ENCODE data around the gene BRD7.

Gene BRD7

DNA sequence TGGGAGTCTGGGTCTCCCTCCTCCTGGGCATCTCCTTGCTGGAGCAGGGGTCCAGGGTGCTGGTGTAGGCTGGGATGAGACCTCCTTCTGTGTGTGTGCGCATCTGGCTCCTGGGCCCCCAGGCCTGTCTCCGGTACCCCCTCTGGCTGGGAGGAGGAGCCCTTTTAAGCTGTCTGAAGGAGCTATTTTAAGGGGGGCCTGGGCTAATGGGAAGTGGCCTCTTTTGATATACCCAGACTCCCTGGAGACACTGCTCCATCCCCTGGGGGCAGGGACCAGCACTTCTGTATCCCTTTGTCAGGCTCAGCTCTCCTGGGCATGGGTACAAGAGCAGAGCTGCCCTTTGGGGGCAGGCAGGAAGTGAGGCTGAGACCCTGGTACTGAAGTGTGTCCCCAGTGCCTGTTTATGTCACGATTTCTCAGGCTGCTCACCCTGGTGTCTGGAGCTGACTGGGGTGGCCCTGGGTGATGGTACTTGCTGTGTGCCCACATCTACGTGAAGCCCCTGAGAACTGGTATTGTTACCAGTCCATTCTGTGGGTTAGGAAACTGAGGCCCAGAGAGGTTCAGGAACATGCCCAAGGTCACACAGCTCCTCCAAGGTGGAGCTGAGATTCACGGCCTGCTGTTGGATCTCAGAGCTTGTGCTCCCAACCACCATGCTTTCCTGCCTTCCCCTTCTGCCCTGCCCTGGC, 96.0 kb downstream of the BRD7 start:
- DNase-seq (ENCODE audit: low read depth in 2 of 2), result no peak

DNA sequence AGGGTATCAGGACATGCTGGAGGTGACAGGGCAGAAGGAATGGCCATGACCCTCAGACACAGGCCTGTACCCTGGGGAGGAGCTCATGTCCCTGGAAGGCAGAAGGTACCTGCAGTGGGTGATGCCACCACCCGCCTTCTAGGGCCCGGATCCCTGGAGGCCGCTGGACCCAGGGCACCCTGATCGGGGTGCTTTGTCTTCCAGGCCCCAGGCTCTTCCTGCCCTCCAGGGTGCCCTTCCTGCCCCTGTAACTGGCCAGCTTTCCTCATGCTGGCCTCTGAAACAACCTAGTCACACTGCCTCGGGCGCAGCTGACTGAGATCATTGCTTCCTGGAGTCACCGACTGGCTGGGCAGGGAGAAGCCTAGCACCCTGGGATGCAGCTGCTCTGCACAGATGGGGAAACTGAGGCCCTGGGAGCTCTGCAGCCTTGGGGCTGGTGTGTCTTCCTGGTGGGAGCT, 96.6 kb downstream of the BRD7 start:
- no peak for DNase-seq (ENCODE audit: low read depth in 2 of 2)

DNA sequence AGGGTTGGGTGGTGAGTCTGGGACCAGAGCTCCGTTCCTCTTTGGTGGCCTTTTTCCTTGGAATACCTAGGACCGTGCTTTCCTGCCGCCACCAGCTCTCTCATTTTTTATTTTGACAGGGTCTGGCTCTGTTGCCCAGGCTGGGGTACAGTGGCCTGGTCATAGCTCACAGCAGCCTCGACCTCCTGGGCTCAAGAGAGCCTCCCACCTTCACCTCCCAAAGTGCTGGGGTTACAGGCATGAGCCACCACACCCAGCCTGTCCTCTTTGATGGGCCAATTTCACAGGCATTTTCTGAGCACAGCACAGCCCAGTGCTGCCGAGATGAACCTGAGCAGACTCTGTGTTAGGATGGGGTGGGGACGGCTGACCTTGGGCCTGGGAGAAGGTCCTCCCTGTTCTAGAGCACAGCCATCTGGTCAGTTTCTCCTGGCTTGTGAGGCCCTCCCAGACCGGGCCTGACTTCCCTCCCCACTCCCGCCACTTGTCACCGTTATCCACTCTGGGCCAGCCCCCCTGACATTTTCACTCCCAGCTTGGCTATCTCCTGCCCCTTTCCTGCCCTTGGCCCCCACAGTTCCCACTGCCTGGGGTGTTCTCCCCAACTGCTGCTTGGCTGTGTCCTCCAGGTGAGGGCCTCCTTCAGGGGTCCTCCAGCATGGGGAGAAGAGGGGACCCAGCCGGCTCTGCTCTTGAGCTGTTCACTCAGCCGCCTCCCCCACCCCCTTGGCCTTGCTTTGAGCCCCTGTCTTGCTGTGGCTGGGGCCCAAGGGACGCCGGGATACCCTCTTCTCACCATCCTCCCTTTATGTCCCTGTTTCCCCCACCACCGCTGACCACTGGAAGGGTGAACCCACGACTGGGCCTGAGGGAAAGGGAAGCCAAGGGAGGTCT, 97.4 kb downstream of the BRD7 start:
- no peak for DNase-seq (ENCODE audit: low read depth in 2 of 2)

DNA sequence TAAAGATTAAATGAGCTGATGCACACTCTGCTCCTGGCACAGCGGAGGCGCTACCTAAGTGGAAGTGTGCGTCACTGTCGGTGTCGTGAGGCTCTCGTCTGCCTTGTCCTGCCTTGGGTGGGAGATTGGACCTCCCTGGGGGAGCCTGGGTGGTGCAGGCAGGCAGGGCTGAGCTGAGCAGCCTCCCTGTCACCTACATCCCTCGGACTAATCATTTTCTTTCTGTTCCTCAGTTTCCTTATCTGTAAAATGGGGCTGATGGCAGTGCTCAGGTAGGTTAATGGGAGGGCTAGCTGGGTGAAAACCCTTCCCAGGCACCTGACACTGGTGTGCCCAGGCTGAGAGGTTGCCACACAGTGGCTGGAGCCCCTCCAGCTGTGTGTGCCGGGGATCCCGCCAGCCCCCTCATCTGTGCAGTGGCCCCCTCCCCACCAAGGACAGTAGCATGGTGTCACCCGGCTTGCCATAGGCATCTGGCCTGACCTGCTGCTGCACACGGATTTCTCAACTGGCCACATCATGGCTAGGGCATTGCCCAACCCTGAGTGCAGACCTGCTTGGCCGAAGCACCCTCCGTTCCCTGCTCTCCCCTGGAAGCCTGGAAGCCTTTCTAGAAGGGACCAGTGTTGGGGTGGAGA, 98.2 kb downstream of the BRD7 start:
- no peak for DNase-seq (ENCODE audit: low read depth in 2 of 2)

DNA sequence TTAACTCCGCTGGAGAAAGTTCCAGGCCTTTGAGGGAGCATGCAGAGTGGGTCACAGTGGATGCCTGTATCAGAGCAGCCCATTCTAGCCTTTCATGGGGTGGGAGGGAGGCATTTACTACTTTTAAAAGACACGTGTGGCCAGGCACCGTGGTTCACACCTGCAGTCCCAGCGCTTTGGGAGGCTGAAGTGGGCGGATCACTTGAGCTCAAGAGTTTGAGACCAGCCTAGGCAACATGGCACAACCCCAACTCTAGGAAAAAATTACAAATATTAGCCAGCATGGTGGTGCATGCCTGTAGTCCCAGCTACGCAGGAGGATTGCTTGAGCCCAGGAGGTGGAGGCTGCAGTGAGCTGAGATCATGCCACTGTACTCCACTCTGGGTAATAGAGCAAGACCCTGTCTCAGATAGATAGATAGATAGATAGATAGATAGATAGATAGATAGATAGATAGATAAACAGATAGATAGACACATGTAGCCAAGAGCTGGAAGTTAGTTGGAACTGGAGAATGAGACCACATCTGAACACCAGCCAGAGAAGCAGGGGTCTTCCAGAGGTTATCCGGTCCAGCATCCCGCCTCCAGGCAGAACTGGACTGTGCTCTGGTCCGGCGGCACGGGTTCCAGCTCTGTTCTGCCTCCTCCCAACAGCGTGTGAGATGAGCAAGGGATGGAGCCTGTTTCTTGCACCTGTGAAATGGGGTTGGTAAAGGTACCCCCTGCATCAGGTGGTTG, 98.8 kb downstream of the BRD7 start:
- no peak for DNase-seq (ENCODE audit: low read depth in 2 of 2)

DNA sequence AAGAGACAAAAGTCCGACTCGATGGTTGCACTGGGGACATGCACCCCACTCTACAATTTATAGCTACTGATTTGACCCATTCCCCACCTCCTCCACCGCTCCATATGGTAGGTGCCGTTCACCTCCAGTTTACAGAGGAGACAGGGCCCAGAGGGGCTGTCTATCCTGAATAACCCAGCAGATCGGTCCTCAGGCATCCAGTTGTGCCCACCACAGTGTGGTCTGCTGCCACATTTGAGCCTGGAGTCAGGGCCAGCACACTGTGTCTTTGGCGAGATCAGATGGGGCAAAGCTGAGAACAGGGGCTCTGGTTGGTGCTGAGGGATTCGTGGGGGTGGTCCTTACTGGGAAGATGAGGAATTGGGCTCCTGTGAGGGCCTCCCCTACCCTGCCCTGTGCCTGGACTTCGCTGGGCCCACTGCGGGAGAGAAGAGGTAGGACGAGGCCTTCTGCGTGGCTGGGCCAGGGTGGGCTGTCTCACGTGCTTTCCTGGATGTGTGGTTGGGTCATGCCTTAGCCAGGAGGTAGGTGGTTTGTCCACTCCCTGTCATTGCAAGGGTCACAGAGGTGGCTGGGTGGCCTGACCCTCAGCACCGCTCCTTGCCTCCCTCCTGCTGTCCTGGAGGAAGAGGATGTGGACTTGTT, 99.6 kb downstream of the BRD7 start:
- DNase-seq (ENCODE audit: low read depth in 2 of 2), result no peak

DNA sequence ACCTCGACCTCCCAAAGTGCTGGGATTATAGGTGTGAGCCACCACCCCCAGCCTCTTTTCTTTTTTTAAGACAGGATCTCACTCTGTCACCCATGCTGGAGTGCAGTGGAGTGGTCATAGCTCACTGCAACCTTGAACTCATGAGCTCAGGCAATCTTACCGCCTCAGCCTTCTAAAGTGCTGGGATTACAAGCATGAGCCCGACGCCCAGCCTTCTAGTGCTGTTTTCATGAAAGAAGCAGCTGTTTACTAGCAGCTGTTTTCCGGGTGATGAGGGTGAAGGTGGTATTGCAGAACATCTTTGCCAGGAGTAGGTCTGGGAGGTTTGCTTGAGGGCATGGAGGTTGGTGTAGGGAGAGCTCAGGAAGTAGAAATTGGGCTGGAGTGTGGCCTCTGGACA, 100.4 kb downstream of the BRD7 start:
- no peak for DNase-seq (ENCODE audit: low read depth in 2 of 2)

DNA sequence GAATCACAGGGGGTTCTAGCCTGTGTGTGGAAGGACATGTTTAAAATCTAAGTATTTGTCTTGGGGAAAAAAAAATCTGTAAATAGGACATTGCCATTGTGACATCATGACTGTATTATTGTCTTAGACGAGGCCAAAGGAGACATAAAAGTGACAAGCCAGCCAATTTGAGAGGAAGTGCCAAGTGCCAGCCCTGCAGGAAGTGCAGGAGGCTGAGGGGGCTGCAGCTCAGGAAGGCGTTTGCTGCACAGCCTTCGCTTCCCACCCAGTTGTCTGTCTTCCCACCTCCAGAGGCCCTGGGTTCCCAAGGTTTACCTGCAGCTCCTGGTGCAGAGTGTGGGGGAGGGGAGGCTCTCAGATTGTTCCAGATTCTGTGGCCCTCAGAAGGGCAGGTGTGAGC, 101.1 kb downstream of the BRD7 start:
- no peak for DNase-seq (ENCODE audit: low read depth in 2 of 2)

DNA sequence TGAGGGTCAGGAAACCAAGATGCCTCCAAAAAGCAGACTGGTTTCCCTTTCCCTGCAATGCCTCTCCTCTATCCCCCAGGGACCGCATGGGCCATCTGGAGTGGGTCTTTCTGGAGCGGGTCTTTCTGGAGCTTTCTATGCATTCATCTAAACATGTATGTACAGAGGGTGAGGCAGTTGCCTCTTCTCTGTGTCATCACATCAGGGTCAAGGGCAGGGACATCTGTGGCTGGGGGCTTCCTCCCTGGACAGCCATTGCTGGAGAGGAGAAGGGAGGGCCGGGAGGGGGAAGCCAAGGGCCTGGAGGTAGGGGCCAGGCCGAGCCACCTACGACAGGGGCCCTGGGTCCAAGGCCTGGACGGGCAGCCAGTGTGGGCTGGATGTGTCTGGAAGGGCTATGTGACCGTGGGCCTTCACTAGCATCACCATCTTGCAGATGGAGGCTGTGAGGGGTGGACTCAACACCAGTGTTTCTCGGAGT, 101.6 kb downstream of the BRD7 start:
- no peak for DNase-seq (ENCODE audit: low read depth in 2 of 2)

DNA sequence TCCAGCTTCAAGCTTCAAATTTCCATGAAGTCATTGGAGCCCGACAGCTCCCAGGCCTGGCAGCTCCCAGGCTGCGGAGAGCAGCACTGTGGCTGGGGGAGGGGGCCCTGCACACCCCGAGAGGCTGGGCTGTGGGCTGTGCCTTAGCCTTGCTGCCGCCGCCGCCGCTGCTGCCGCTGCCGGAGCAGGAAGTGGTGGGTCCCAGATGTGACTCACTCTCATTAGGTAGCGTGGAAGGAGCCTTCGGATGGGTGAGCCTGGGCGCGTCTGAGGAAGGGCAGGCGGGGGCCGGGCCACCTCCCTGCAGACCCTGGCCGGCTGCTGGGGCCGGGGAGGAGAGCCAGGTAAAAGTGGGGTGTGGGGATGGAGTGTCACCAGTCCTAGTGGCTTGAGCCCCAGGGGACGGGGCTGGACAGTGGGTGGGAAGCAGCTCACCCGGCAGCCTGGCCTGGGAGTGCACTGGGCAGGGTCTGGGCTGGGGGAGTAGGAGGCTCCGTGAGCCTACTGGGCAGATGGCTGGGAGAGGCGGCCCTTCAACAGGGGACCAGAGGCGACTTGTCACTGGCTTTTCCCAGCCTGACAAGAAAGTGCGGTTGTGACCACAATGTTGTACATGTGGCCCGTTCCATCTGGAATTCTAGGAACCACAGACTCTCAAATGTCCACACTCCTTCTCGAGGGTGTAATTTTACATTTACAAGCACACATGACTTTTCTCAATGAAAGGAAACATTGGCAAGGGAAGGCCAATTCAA, 102.3 kb downstream of the BRD7 start, which contains the start of gene ADCY7:
Gene ADCY7, plus strand, starts transcription at position 215 of the 755 bp plus-strand sequence. CDS start 21,629 bp downstream, outside the sequence.
- peak; percentile 74 to 75 for DNase-seq (ENCODE audit: low read depth in 2 of 2)

Measured in stimulated activated CD4-positive, alpha-beta T cell treated with anti-CD3 and anti-CD28 coated beads, Interleukin-1b, Interleukin-23, amount 100 ng/mL, for 4 hours (primary cell).